Fibroblast of the aortic adventitia (primary cell): ENCODE data around the gene TMEM151A. TPM values are rescaled to one million over a fixed set of nuclear protein-coding genes. Genes with fewer than 3 reads are reported as not detected.
"Not testable (repeated sequence)": the region's sequence is repeated elsewhere in the genome, so short reads cannot be mapped to it uniquely, and the experiment has no call there.

Experiments used
- DNase-seq: peaks from one replicate; pipeline ENCODE4 v3.0.0-alpha.2; 2010; ENCODE audit warnings: low read depth
- H3K4me3 ChIP-seq: 2 replicates; pipeline ENCODE4 v1.5.1; 2011; ENCODE audit warnings: low read depth, mild to moderate bottlenecking, control low read depth, low read length, moderate library complexity
- CTCF ChIP-seq: IDR thresholded peaks from 2 replicates; pipeline ENCODE4 v1.5.1; 2011; ENCODE audit warnings: mild to moderate bottlenecking, low read length, control low read depth, inconsistent platforms; ENCODE audit not compliant: insufficient read depth
- total RNA-seq: library from RNA; depleted of rRNA; stranded (reverse); fragments of >200 nt; gene quantifications from 2 replicates; pipeline ENCODE4 v1.2.3, GENCODE V29; 2012; ENCODE audit warnings: low replicate concordance

The TMEM151A gene
- total RNA-seq, 1 donor, result 0.27 TPM

GRCh38 chr11:66271816-66272215, 19.9 kb upstream of the TMEM151A start:
- no peak overlapping the region for H3K4me3 ChIP-seq
- no peak for TF ChIP-seq CTCF
- DNase-seq, result no peak

- no peak for DNase-seq
- no peak for TF ChIP-seq CTCF
- H3K4me3 ChIP-seq, result no peak overlapping the region
These were observed 19.1 kb upstream of the TMEM151A start for GRCh38 chr11:66272596-66272995.

GRCh38 chr11:66274219-66274618, 17.5 kb upstream of the TMEM151A start:
- DNase-seq, result no peak
- TF ChIP-seq CTCF, result no peak

GRCh38 chr11:66275396-66275795, 16.3 kb upstream of the TMEM151A start:
- TF ChIP-seq CTCF, result no peak
- no peak overlapping the region for H3K4me3 ChIP-seq
- no peak for DNase-seq

More at GRCh38 chr11:66274219-66274618, 17.5 kb upstream of the TMEM151A start:
- H3K4me3 ChIP-seq, result no peak overlapping the region

GRCh38 chr11:66275984-66276612, 15.6 kb upstream of the TMEM151A start:
- H3K4me3 ChIP-seq, result no peak overlapping the region
- TF ChIP-seq CTCF, result no peak
- no peak for DNase-seq

GRCh38 chr11:66276619-66277018, 15.1 kb upstream of the TMEM151A start:
- H3K4me3 ChIP-seq, DNase-seq: not testable (repeated sequence)

GRCh38 chr11:66277064-66277463, 14.6 kb upstream of the TMEM151A start:
- not testable (repeated sequence) for H3K4me3 ChIP-seq, DNase-seq

GRCh38 chr11:66277471-66278362, 14.0 kb upstream of the TMEM151A start, which contains the start of gene CNIH2:
Gene CNIH2, plus strand, starts transcription at chr11:66278175. Its CDS starts 282 bp downstream, at chr11:66278457.
- TF ChIP-seq CTCF, result no peak
- H3K4me3 ChIP-seq, result peak within 1 kb of the TSS; percentile 35
- DNase-seq, result no peak
